GM23338 (cell line): ENCODE data around the gene CACNA1C. TPM values are rescaled to one million over a fixed set of nuclear protein-coding genes. Genes with fewer than 3 reads are reported as not detected.

Source experiments
- CREB1 ChIP-seq: fragments of 250-450 bp; sonication (Bioruptor Pico); IDR thresholded peaks from 2 replicates; pipeline ENCODE4 v1.5.0; 2020; ENCODE audit warnings: low read depth, mild to moderate bottlenecking, moderate library complexity
- EZH2 ChIP-seq: fragments of 200-600 bp; sonication (generic); IDR thresholded peaks from one replicate; pipeline ENCODE4 v1.8.0; 2017; ENCODE audit warnings: antibody characterized with exemption, mild to moderate bottlenecking, low read depth; ENCODE audit not compliant: unreplicated experiment
- EZH2phosphoT487 ChIP-seq: fragments of 200-600 bp; sonication (generic); IDR thresholded peaks from one replicate; pipeline ENCODE4 v1.8.1; 2018; ENCODE audit warnings: antibody characterized with exemption; ENCODE audit not compliant: unreplicated experiment
- JUNB ChIP-seq: IDR thresholded peaks from one replicate; pipeline ENCODE4 v1.6.1; 2016; ENCODE audit warnings: antibody characterized with exemption; ENCODE audit not compliant: unreplicated experiment
- NANOG ChIP-seq: IDR thresholded peaks from 2 replicates; pipeline ENCODE4 v1.6.1; 2016; ENCODE audit warnings: antibody characterized with exemption, borderline replicate concordance
- POLR2AphosphoS5 ChIP-seq: IDR thresholded peaks from 2 replicates; pipeline ENCODE4 v1.6.1; 2016; ENCODE audit warnings: antibody characterized with exemption, low read depth
- ZNF114 ChIP-seq: fragments of 250-450 bp; sonication (Bioruptor Pico); IDR thresholded peaks from 2 replicates; pipeline ENCODE4 v1.5.0; 2020; ENCODE audit warnings: mild to moderate bottlenecking, moderate library complexity
- ZNF331 ChIP-seq: fragments of 250-450 bp; sonication (Bioruptor Pico); IDR thresholded peaks from 2 replicates; pipeline ENCODE4 v1.5.0; 2020; ENCODE audit warnings: low read depth, mild to moderate bottlenecking, moderate library complexity
- ZNF462 ChIP-seq: fragments of 250-450 bp; sonication (Bioruptor Pico); IDR thresholded peaks from 2 replicates; pipeline ENCODE4 v1.5.0; 2020; ENCODE audit warnings: mild to moderate bottlenecking, moderate library complexity
- polyA plus RNA-seq: library from polyadenylated mRNA; unstranded; fragments of >200 nt; fragmentation: Nextera tagmentation; extraction: Ambion mirVana; gene quantifications from 2 replicates; pipeline ENCODE4 v1.2.1, GENCODE V29; 2016
- total RNA-seq: library from RNA; depleted of rRNA; stranded (reverse); fragments of >200 nt; shearing (Covaris generic); gene quantifications from 2 replicates; pipeline ENCODE4 v1.2.3, GENCODE V29; 2014
- TF ChIP-seq, protein P1 (sequence below): IDR thresholded peaks from one replicate; pipeline ENCODE4 v1.6.1; 2018; ENCODE audit warnings: antibody characterized with exemption; ENCODE audit not compliant: unreplicated experiment

CACNA1C gene
- total and polyA plus RNA-seq, 2 experiments from 2014 or later = 0.78 to 2.1 TPM

- no peak for TF ChIP-seq ZNF462 (CRISPR knock-in tag)
- TF ChIP-seq NANOG = no peak
- TF ChIP-seq POLR2AphosphoS5 = no peak
- TF ChIP-seq, protein P1, sequence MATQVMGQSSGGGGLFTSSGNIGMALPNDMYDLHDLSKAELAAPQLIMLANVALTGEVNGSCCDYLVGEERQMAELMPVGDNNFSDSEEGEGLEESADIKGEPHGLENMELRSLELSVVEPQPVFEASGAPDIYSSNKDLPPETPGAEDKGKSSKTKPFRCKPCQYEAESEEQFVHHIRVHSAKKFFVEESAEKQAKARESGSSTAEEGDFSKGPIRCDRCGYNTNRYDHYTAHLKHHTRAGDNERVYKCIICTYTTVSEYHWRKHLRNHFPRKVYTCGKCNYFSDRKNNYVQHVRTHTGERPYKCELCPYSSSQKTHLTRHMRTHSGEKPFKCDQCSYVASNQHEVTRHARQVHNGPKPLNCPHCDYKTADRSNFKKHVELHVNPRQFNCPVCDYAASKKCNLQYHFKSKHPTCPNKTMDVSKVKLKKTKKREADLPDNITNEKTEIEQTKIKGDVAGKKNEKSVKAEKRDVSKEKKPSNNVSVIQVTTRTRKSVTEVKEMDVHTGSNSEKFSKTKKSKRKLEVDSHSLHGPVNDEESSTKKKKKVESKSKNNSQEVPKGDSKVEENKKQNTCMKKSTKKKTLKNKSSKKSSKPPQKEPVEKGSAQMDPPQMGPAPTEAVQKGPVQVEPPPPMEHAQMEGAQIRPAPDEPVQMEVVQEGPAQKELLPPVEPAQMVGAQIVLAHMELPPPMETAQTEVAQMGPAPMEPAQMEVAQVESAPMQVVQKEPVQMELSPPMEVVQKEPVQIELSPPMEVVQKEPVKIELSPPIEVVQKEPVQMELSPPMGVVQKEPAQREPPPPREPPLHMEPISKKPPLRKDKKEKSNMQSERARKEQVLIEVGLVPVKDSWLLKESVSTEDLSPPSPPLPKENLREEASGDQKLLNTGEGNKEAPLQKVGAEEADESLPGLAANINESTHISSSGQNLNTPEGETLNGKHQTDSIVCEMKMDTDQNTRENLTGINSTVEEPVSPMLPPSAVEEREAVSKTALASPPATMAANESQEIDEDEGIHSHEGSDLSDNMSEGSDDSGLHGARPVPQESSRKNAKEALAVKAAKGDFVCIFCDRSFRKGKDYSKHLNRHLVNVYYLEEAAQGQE = no peak
- TF ChIP-seq CREB1 (CRISPR knock-in tag) = no peak
- no peak for TF ChIP-seq EZH2
- TF ChIP-seq ZNF114 (CRISPR knock-in tag) = no peak
- no peak for TF ChIP-seq EZH2phosphoT487
- no peak for TF ChIP-seq ZNF331 (CRISPR knock-in tag)
- no peak for TF ChIP-seq JUNB
Observed at GRCh38 chr12:2061402-2061801, 8.6 kb downstream of the CACNA1C start (continued).
